Erythroblast (primary cell): ENCODE data around the gene MAJIN.

Experiments used
- GATA1 ChIP-seq: IDR thresholded peaks from 2 replicates; pipeline ENCODE4 v1.6.1; 2011; ENCODE audit warnings: low read depth, mild to moderate bottlenecking, control low read depth, low read length, moderate library complexity
- POLR2A ChIP-seq: IDR thresholded peaks from 2 replicates; pipeline ENCODE4 v1.6.1; 2011; ENCODE audit warnings: mild to moderate bottlenecking, low read length

- TF ChIP-seq POLR2A (no peak), GATA1 (no peak)
These were observed 58.7 kb downstream of the MAJIN start for GRCh38 chr11:64913171-64913727.
